Common myeloid progenitor, CD34-positive (primary cell): Measurements from ENCODE around the gene EGLN1.
A peak's percentile ranks its signal among the peaks of the same experiment; 100 is the strongest.

ENCODE experiments used
- CTCF ChIA-PET: fragments of 350-600 bp; sonication (Branson Sonifier 250); formaldehyde crosslinking; loops from one replicate; lab custom pipeline; 2021; ENCODE audit warnings: antibody characterized with exemption; lab: Charles Lee
- POLR2A ChIA-PET: fragments of 350-600 bp; sonication (Branson Sonifier 250); formaldehyde crosslinking; loops from one replicate; lab custom pipeline; 2021; ENCODE audit warnings: antibody characterized with exemption; lab: Charles Lee
- DNase-seq, 3 donors: peaks; one replicate each; pipeline versions ENCODE4 v3.0.0 to v3.0.0-alpha.2; 2013
- H3K27ac ChIP-seq, 2 experiments: 1 replicate in 1 of 2; 2 replicates in 1 of 2; pipeline ENCODE4 v1.7.0; 2013; ENCODE audit warnings: inconsistent platforms in 2 of 2, low read length in 2 of 2, mild to moderate bottlenecking in 2 of 2, low read depth in 1 of 2, moderate library complexity in 1 of 2; ENCODE audit not compliant: severe bottlenecking in 2 of 2, insufficient read depth in 1 of 2, poor library complexity in 1 of 2
- H3K27me3 ChIP-seq, 5 experiments: replicated peaks in 2 of 5; 1 replicate in 3 of 5; 2 replicates in 2 of 5; pipeline versions ENCODE4 v1.6.1 to v1.7.0; 2013; ENCODE audit warnings: low read length in 4 of 5, mild to moderate bottlenecking in 2 of 5, moderate library complexity in 2 of 5, inconsistent platforms in 1 of 5; ENCODE audit not compliant: insufficient read depth in 5 of 5, control insufficient read depth in 4 of 5
- H3K36me3 ChIP-seq, 4 experiments: 1 replicate in 2 of 4; 2 replicates in 2 of 4; pipeline versions ENCODE4 v1.6.1 to v1.7.0; 2013; ENCODE audit warnings: low read length in 3 of 4, control low read depth in 1 of 4, mild to moderate bottlenecking in 1 of 4; ENCODE audit not compliant: control insufficient read depth in 4 of 4, insufficient read depth in 4 of 4
- H3K4me1 ChIP-seq, 4 experiments: 1 replicate in 3 of 4; 2 replicates in 1 of 4; pipeline versions ENCODE4 v1.6.1 to v1.7.1; 2013; ENCODE audit warnings: low read length in 3 of 4, mild to moderate bottlenecking in 3 of 4, control low read depth in 1 of 4, inconsistent platforms in 1 of 4, moderate library complexity in 1 of 4; ENCODE audit not compliant: control insufficient read depth in 4 of 4, insufficient read depth in 4 of 4; ENCODE audit errors: control extremely low read depth in 1 of 4
- H3K4me3 ChIP-seq, 7 experiments: 1 replicate in 4 of 7; 2 replicates in 3 of 7; pipeline versions ENCODE4 v1.5.1 to v1.7.0; 2013; ENCODE audit warnings: mild to moderate bottlenecking in 7 of 7, low read length in 6 of 7, moderate library complexity in 6 of 7, inconsistent platforms in 2 of 7, low read depth in 2 of 7, control low read depth in 1 of 7; ENCODE audit not compliant: insufficient read depth in 4 of 7, control insufficient read depth in 1 of 7; ENCODE audit errors: extremely low read depth in 1 of 7
- H3K9me3 ChIP-seq, 5 experiments: 1 replicate in 4 of 5; 2 replicates in 1 of 5; pipeline versions ENCODE4 v1.6.1 to v1.7.1; 2013; ENCODE audit warnings: low read length in 4 of 5, mild to moderate bottlenecking in 2 of 5, inconsistent platforms in 1 of 5, low read depth in 1 of 5, moderate library complexity in 1 of 5; ENCODE audit not compliant: control insufficient read depth in 4 of 5, insufficient read depth in 2 of 5; ENCODE audit errors: control extremely low read depth in 1 of 5
- WGBS: methylation state at CpG from one replicate; pipeline ENCODE4 v1.1.5; 2013; ENCODE audit not compliant: insufficient coverage; 5-methylcytosine and 5-hydroxymethylcytosine counted together

Gene EGLN1

DNA sequence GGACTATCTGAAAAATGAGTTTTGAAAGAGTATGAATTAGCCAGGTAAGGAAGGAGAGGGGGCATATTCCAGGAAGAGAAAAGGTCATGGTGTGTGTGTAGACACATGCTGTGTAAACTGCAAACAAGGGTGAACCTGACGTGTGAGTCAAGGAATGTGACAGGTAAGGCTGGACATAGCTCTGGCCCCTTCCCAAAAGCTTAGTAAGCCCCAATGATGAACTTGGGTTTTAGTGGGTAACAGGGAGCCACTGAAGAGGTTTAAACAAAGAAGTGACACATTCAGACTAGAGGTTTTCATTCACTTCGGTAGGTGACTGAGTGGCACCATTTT is 36.7 kb downstream of the EGLN1 start:
- Histone ChIP-seq H3K4me3 (no peak overlapping the region), H3K27ac (no peak overlapping the region), H3K9me3 (no peaks in the 10 kb centered on the region), H3K27me3 (no peaks in the 10 kb centered on the region), H3K4me1 (peaks cover 3 to 8% (median 6%) of the 10 kb centered on the region in 4 experiments), H3K36me3 (peaks cover 0 to 5% (median 0%) of the 10 kb centered on the region in 4 experiments)
- POLR2A ChIA-PET = no interaction called here
- no peak for DNase-seq
- WGBS = 100% methylated on average over 2 of the region's 2 CpGs
- CTCF ChIA-PET = interaction anchor here (0.9 to 1.1 kb wide), 2 partner anchors 24 to 210 kb away, joined by 4 read pairs; no protein-coding TSS in a partner anchor

- H3K27me3 ChIP-seq = no peaks in the 10 kb centered on the region
- peaks cover 0 to 5% (median 0%) of the 10 kb centered on the region in 4 experiments for H3K36me3 ChIP-seq
- ChIA-PET POLR2A (no interaction called here), CTCF (no interaction called here)
- 100% methylated on average over 4 of the region's 6 CpGs for WGBS
- H3K4me1 ChIP-seq = peaks cover 3 to 5% (median 4%) of the 10 kb centered on the region in 4 experiments
- H3K27ac ChIP-seq = no peak overlapping the region
- no peak overlapping the region for H3K4me3 ChIP-seq
- DNase-seq = no peak
- H3K9me3 ChIP-seq = no peaks in the 10 kb centered on the region
Observed at GRCh38 chr1:231384696-231385415, 37.2 kb downstream of the EGLN1 start.

DNA sequence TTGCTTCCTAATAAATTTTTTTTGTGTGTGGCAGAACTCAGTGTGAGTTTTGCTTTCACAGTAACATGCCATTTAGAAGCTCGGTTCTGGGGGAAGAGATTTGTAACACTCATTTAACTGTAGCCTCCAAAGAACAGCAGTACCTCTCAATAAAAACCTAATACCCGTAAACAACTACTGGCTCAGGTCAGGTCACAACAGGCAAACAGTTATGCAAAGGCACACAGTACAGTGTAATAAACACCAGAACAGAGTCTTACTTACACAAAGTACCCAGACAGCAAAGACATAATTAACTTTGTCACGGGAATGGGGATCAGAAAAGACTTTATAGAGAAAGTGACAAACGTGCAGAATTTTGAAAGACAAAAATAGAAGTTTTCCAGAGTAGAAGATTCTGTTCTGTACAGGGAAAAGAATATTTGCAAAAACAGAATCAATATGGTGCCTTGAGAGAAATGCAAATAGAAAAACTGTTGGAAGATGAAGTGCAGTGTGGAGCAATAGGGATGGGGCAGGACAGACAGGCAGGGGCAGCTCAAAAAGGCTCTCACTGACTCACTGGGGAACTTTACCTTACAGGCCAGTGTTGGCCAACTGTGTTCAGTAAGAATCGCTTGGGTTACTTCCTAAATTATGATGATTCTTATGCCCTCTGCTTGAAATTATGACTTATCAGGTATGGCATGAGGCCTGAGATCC is 38.8 kb downstream of the EGLN1 start:
- no peaks in the 10 kb centered on the region for H3K9me3 ChIP-seq
- H3K4me3 ChIP-seq = no peak overlapping the region
- peaks cover 7 to 9% (median 8%) of the 10 kb centered on the region in 4 experiments for H3K4me1 ChIP-seq
- WGBS = 95% methylated on average over 4 of the region's 5 CpGs
- peak in 1 of 3 donors; percentile 18 for DNase-seq
- no peak overlapping the region for H3K27ac ChIP-seq
- POLR2A ChIA-PET = interaction anchor here (0.6 kb wide), 1 partner anchor 20 kb away, joined by 4 read pairs; no protein-coding TSS in a partner anchor
- peaks cover 0 to 5% (median 0%) of the 10 kb centered on the region in 4 experiments for H3K36me3 ChIP-seq
- H3K27me3 ChIP-seq = no peaks in the 10 kb centered on the region
- CTCF ChIA-PET = interaction anchor here (1.5 kb wide), 1 partner anchor 23 kb away, joined by 4 read pairs; no protein-coding TSS in a partner anchor

GRCh38 chr1:231382426-231382825 is 39.7 kb downstream of the EGLN1 start:
- H3K36me3 ChIP-seq = peaks cover 0 to 5% (median 0%) of the 10 kb centered on the region in 4 experiments
- no peaks in the 10 kb centered on the region for H3K9me3 ChIP-seq
- peaks cover 5 to 16% (median 10%) of the 10 kb centered on the region in 4 experiments for H3K4me1 ChIP-seq
- POLR2A ChIA-PET = no interaction called here
- WGBS = 100% methylated on average over 1 of the region's 3 CpGs
- H3K4me3 ChIP-seq = no peak overlapping the region
- no peak overlapping the region for H3K27ac ChIP-seq
- CTCF ChIA-PET = interaction anchor here (1.5 kb wide), 1 partner anchor 22 kb away, joined by 4 read pairs; no protein-coding TSS in a partner anchor
- no peaks in the 10 kb centered on the region for H3K27me3 ChIP-seq
- no peak for DNase-seq

GRCh38 chr1:231381729-231382128 is 40.4 kb downstream of the EGLN1 start:
- peaks cover 5 to 21% (median 14%) of the 10 kb centered on the region in 4 experiments for H3K4me1 ChIP-seq
- no peak overlapping the region for H3K4me3 ChIP-seq
- ChIA-PET CTCF (interaction anchor here (1.5 kb wide), 1 partner anchor 21 kb away, joined by 4 read pairs; no protein-coding TSS in a partner anchor), POLR2A (no interaction called here)
- H3K27me3 ChIP-seq = no peaks in the 10 kb centered on the region
- peaks cover 0 to 5% (median 0%) of the 10 kb centered on the region in 4 experiments for H3K36me3 ChIP-seq
- H3K9me3 ChIP-seq = no peaks in the 10 kb centered on the region
- no peak overlapping the region for H3K27ac ChIP-seq
- DNase-seq = no peak
- WGBS = no CpG with 5 or more reads among the region's 2 CpGs

GRCh38 chr1:231376875-231377549 is 45.1 kb downstream of the EGLN1 start:
- ChIA-PET CTCF (interaction anchor here (1.1 kb wide), 1 partner anchor 12 kb away, joined by 3 read pairs; no protein-coding TSS in a partner anchor), POLR2A (interaction anchor here (0.6 kb wide), 1 partner anchor 15 kb away, joined by 3 read pairs; no protein-coding TSS in a partner anchor)
- Histone ChIP-seq H3K36me3 (peaks cover 0 to under 1% (median 0%) of the 10 kb centered on the region in 4 experiments), H3K4me3 (no peak overlapping the region), H3K27me3 (no peaks in the 10 kb centered on the region), H3K4me1 (peaks cover 4 to 25% (median 13%) of the 10 kb centered on the region in 4 experiments), H3K27ac (no peak overlapping the region), H3K9me3 (no peaks in the 10 kb centered on the region)
- 77% methylated on average over 5 of the region's 5 CpGs for WGBS
- peak in 1 of 3 donors; percentile 39 for DNase-seq
